ENCODE data around the gene DGKQ.

DNA sequence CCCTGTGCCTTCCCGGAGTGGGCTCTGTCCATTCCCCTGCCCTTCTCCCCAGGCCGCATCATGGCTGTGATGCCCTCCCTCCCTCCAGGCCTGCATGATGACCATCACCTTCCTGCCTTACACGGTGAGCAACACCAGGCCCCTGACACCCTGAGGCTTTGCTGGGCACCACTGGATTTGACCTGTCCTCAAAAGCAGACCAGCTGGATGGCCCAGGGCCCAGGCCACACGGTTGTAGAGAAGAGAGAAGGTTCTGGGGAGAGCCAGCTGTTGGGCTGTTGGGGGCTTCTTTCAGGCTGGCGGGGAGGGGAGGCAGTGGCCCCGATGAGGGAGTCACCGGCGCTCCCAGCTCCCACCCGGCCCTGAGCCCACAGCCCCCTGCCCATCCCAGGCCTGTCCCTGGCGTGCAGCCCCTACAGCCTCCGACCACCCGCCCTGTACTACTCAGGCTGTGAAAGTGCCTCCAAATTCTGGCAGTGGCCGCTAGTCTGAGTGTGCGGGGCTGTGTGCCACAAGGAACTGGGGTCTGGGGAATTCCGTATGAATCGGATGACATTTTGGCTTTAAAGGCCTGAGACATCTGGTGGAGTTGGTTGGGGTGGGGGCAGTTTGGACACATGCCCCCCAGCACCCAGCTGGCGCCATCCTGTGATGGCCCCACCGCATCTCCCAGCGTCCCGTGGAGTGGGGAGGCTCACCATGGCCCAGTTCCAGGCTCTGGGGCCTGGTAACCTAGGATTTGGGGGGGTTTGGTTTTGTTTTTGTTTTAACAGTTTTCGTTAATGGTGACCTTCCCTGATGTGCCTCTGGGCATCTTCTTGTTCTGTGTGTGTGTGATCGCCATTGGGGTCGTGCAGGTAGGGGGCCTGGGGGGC is 21.5 kb downstream of the DGKQ start:
- TF ChIP-seq POLR2AphosphoS5 (IDR thresholded peaks at IDR 0.05; ENCODE audit: low read depth, low read length) (no peak), TAF1 (IDR thresholded peaks at IDR 0.05; ENCODE audit: borderline replicate concordance, insufficient read depth, low read length) (no peak)
- TF ChIP-seq, protein P1, sequence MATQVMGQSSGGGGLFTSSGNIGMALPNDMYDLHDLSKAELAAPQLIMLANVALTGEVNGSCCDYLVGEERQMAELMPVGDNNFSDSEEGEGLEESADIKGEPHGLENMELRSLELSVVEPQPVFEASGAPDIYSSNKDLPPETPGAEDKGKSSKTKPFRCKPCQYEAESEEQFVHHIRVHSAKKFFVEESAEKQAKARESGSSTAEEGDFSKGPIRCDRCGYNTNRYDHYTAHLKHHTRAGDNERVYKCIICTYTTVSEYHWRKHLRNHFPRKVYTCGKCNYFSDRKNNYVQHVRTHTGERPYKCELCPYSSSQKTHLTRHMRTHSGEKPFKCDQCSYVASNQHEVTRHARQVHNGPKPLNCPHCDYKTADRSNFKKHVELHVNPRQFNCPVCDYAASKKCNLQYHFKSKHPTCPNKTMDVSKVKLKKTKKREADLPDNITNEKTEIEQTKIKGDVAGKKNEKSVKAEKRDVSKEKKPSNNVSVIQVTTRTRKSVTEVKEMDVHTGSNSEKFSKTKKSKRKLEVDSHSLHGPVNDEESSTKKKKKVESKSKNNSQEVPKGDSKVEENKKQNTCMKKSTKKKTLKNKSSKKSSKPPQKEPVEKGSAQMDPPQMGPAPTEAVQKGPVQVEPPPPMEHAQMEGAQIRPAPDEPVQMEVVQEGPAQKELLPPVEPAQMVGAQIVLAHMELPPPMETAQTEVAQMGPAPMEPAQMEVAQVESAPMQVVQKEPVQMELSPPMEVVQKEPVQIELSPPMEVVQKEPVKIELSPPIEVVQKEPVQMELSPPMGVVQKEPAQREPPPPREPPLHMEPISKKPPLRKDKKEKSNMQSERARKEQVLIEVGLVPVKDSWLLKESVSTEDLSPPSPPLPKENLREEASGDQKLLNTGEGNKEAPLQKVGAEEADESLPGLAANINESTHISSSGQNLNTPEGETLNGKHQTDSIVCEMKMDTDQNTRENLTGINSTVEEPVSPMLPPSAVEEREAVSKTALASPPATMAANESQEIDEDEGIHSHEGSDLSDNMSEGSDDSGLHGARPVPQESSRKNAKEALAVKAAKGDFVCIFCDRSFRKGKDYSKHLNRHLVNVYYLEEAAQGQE (IDR thresholded peaks at IDR 0.05; ENCODE audit: insufficient read depth in 1 of 2, low read depth in 2 of 2, low read length in 2 of 2) = no peak
